SJCRH30 (cell line): ENCODE data around the gene RAI1. TPM values are rescaled to one million over a fixed set of nuclear protein-coding genes. Genes with fewer than 3 reads are reported as not detected.
"Not testable (repeated sequence)": the region's sequence is repeated elsewhere in the genome, so short reads cannot be mapped to it uniquely, and the experiment has no call there.

Experiments
- DNase-seq, 2 experiments: peaks; one replicate each; pipeline ENCODE4 v3.0.0-alpha.2; 2015 to 2020
- H3K27ac ChIP-seq: fragments of 250-450 bp; sonication (Bioruptor Pico); 2 replicates; pipeline ENCODE4 v1.5.1; 2020; ENCODE audit warnings: mild to moderate bottlenecking, moderate library complexity
- H3K27me3 ChIP-seq: fragments of 250-450 bp; sonication (Bioruptor Pico); 2 replicates; pipeline ENCODE4 v1.5.1; 2020; ENCODE audit warnings: mild to moderate bottlenecking, moderate library complexity
- H3K36me3 ChIP-seq: fragments of 250-450 bp; sonication (Bioruptor Pico); 2 replicates; pipeline ENCODE4 v1.5.1; 2020; ENCODE audit warnings: mild to moderate bottlenecking, moderate library complexity
- H3K4me1 ChIP-seq: fragments of 250-450 bp; sonication (Bioruptor Pico); 2 replicates; pipeline ENCODE4 v1.5.1; 2020; ENCODE audit warnings: mild to moderate bottlenecking, moderate library complexity
- H3K4me3 ChIP-seq: fragments of 250-450 bp; sonication (Bioruptor Pico); 2 replicates; pipeline ENCODE4 v1.5.1; 2020; ENCODE audit warnings: mild to moderate bottlenecking, moderate library complexity
- H3K9me3 ChIP-seq: fragments of 250-450 bp; sonication (Bioruptor Pico); replicated peaks from 2 replicates; pipeline ENCODE4 v1.5.1; 2020; ENCODE audit warnings: mild to moderate bottlenecking, moderate library complexity
- total RNA-seq: library from RNA; depleted of rRNA; stranded (reverse); fragments of >200 nt; shearing (Covaris generic); gene quantifications from 2 replicates; pipeline ENCODE4 v1.2.3, GENCODE V29; 2014; rRNA removed

Gene RAI1
- 63.6 and 72.2 TPM in 2 replicates for total RNA-seq

- Histone ChIP-seq H3K9me3 (no peaks in the 10 kb centered on the region), H3K4me3 (peak within 1 kb of the TSS; percentile 98), H3K4me1 (peaks cover 33% of the 10 kb centered on the region), H3K27me3 (no peaks in the 10 kb centered on the region), H3K27ac (peak within 1 kb of the TSS; percentile 83), H3K36me3 (0 out of 2 replicates have a peak, but pooled peaks cover 2% of the 10 kb centered on the region)
- DNase-seq, result peak; percentile 96 to 99
These were observed at the start of gene RAI1 for GRCh38 chr17:17681187-17681743. RAI1 (plus strand) TSS chr17:17681458; CDS start chr17:17792949, 111,491 bp downstream.

- not testable (repeated sequence) for H3K27ac ChIP-seq, H3K4me1 ChIP-seq, H3K36me3 ChIP-seq, H3K4me3 ChIP-seq, H3K9me3 ChIP-seq, H3K27me3 ChIP-seq
- DNase-seq, result peak; percentile 47 to 73
These were observed 48.6 kb upstream of the RAI1 start for GRCh38 chr17:17632690-17633089.

- no peak for DNase-seq
- Histone ChIP-seq H3K27ac (no peak overlapping the region), H3K4me1 (no peaks in the 10 kb centered on the region), H3K36me3 (no peaks in the 10 kb centered on the region), H3K9me3 (peaks cover 3% of the 10 kb centered on the region), H3K4me3 (no peak overlapping the region), H3K27me3 (no peaks in the 10 kb centered on the region)
These were observed 47.9 kb upstream of the RAI1 start for GRCh38 chr17:17633310-17633709.

GRCh38 chr17:17635126-17635525 lies 46.1 kb upstream of the RAI1 start:
- peaks cover 3% of the 10 kb centered on the region for H3K9me3 ChIP-seq
- H3K4me3 ChIP-seq, result no peak overlapping the region
- no peaks in the 10 kb centered on the region for H3K4me1 ChIP-seq
- no peak overlapping the region for H3K27ac ChIP-seq
- H3K36me3 ChIP-seq, result no peaks in the 10 kb centered on the region
- no peaks in the 10 kb centered on the region for H3K27me3 ChIP-seq
- no peak for DNase-seq

- H3K27me3 ChIP-seq, H3K4me3 ChIP-seq, H3K36me3 ChIP-seq, H3K27ac ChIP-seq, DNase-seq, H3K9me3 ChIP-seq, H3K4me1 ChIP-seq: not testable (repeated sequence)
These were observed 45.6 kb upstream of the RAI1 start for GRCh38 chr17:17635537-17636271.

- DNase-seq, result no peak
- Histone ChIP-seq H3K4me1 (no peaks in the 10 kb centered on the region), H3K27ac (no peak overlapping the region)
These were observed 44.9 kb upstream of the RAI1 start for GRCh38 chr17:17636272-17636885.

GRCh38 chr17:17638467-17638866 lies 42.8 kb upstream of the RAI1 start:
- no peaks in the 10 kb centered on the region for H3K36me3 ChIP-seq
- no peaks in the 10 kb centered on the region for H3K27me3 ChIP-seq
- no peak overlapping the region for H3K4me3 ChIP-seq
- H3K4me1 ChIP-seq, result no peaks in the 10 kb centered on the region
- no peak for DNase-seq
- no peaks in the 10 kb centered on the region for H3K9me3 ChIP-seq
- no peak overlapping the region for H3K27ac ChIP-seq

More at GRCh38 chr17:17636272-17636885, 44.9 kb upstream of the RAI1 start:
- no peak overlapping the region for H3K4me3 ChIP-seq
- H3K9me3 ChIP-seq, result peaks cover 3% of the 10 kb centered on the region
- no peaks in the 10 kb centered on the region for H3K27me3 ChIP-seq
- no peaks in the 10 kb centered on the region for H3K36me3 ChIP-seq

- H3K27me3 ChIP-seq, H3K36me3 ChIP-seq, H3K27ac ChIP-seq, H3K4me3 ChIP-seq, H3K4me1 ChIP-seq, H3K9me3 ChIP-seq, DNase-seq: not testable (repeated sequence)
These were observed 41.5 kb upstream of the RAI1 start for GRCh38 chr17:17639661-17640270.

- DNase-seq, result peak; percentile 88 to 100
- Histone ChIP-seq H3K27me3 (no peaks in the 10 kb centered on the region), H3K4me1 (no peaks in the 10 kb centered on the region), H3K36me3 (no peaks in the 10 kb centered on the region), H3K9me3 (peaks cover 6% of the 10 kb centered on the region), H3K4me3 (no peak overlapping the region), H3K27ac (no peak overlapping the region)
These were observed 39.4 kb upstream of the RAI1 start for GRCh38 chr17:17641621-17642409.

- not testable (repeated sequence) for H3K9me3 ChIP-seq, H3K27me3 ChIP-seq, H3K4me3 ChIP-seq, H3K4me1 ChIP-seq, DNase-seq, H3K36me3 ChIP-seq, H3K27ac ChIP-seq
These were observed 36.1 kb upstream of the RAI1 start for GRCh38 chr17:17645148-17645547.

- DNase-seq, result peak in 1 of 2 experiments; percentile 37
- Histone ChIP-seq H3K4me1 (peaks cover 7% of the 10 kb centered on the region), H3K9me3 (peaks cover 9% of the 10 kb centered on the region), H3K27me3 (no peaks in the 10 kb centered on the region), H3K27ac (no peak overlapping the region), H3K4me3 (no peak overlapping the region), H3K36me3 (no peaks in the 10 kb centered on the region)
These were observed 35.3 kb upstream of the RAI1 start for GRCh38 chr17:17645961-17646360.

- H3K4me1 ChIP-seq, result peaks cover 7% of the 10 kb centered on the region
- no peak overlapping the region for H3K27ac ChIP-seq
- no peak overlapping the region for H3K4me3 ChIP-seq
- no peaks in the 10 kb centered on the region for H3K27me3 ChIP-seq
- DNase-seq, result no peak
- no peaks in the 10 kb centered on the region for H3K36me3 ChIP-seq
- peaks cover 12% of the 10 kb centered on the region for H3K9me3 ChIP-seq
These were observed 33.6 kb upstream of the RAI1 start for GRCh38 chr17:17647524-17648178.

GRCh38 chr17:17648762-17649161 lies 32.5 kb upstream of the RAI1 start:
- H3K36me3 ChIP-seq, result no peaks in the 10 kb centered on the region
- peaks cover 7% of the 10 kb centered on the region for H3K4me1 ChIP-seq
- no peak overlapping the region for H3K4me3 ChIP-seq
- H3K9me3 ChIP-seq, result peaks cover 12% of the 10 kb centered on the region
- DNase-seq, result peak in 1 of 2 experiments; percentile 57
- H3K27ac ChIP-seq, result no peak overlapping the region
- no peaks in the 10 kb centered on the region for H3K27me3 ChIP-seq

GRCh38 chr17:17650959-17651358 lies 30.3 kb upstream of the RAI1 start:
- H3K4me1 ChIP-seq, result peaks cover 7% of the 10 kb centered on the region
- no peak for DNase-seq
- H3K4me3 ChIP-seq, result no peak overlapping the region
- no peaks in the 10 kb centered on the region for H3K27me3 ChIP-seq
- H3K27ac ChIP-seq, result no peak overlapping the region
- H3K9me3 ChIP-seq, result peaks cover 5% of the 10 kb centered on the region
- no peaks in the 10 kb centered on the region for H3K36me3 ChIP-seq
